SK-N-SH treated with all-trans-retinoic acid at 6 μM for 48 hours (cell line): ENCODE measurements around the gene RAD54L2.

ENCODE experiments used
- ATAC-seq: fragments of 200-7000 bp; cut with Tn5 transposase; 3 replicates; pipeline ENCODE4 v1.9.1; 2020; ENCODE audit warnings: mild to moderate bottlenecking, moderate library complexity
- ARNTL ChIP-seq: fragments of 450-650 bp; formaldehyde crosslinking; IDR thresholded peaks from 2 replicates; pipeline ENCODE4 v1.5.0; 2020; ENCODE audit warnings: low read depth, mild to moderate bottlenecking, moderate library complexity, borderline replicate concordance
- BACH2 ChIP-seq: fragments of 250-450 bp; sonication (Bioruptor Pico); IDR thresholded peaks from 2 replicates; pipeline ENCODE4 v1.9.0; 2021; ENCODE audit warnings: mild to moderate bottlenecking, borderline replicate concordance
- CSDC2 ChIP-seq: fragments of 250-450 bp; sonication (Bioruptor Pico); IDR thresholded peaks from 2 replicates; pipeline ENCODE4 v1.5.0; 2020; ENCODE audit warnings: mild to moderate bottlenecking, moderate library complexity
- CSRNP3 ChIP-seq: fragments of 250-450 bp; sonication (Bioruptor Pico); IDR thresholded peaks from 2 replicates; pipeline ENCODE4 v1.5.1; 2021; ENCODE audit warnings: mild to moderate bottlenecking, moderate library complexity
- ESRRG ChIP-seq: fragments of 250-450 bp; sonication (Bioruptor Pico); IDR thresholded peaks from 2 replicates; pipeline ENCODE4 v1.6.1; 2021; ENCODE audit warnings: mild to moderate bottlenecking
- GLIS3 ChIP-seq: fragments of 250-450 bp; sonication (Bioruptor Pico); IDR thresholded peaks from 2 replicates; pipeline ENCODE4 v1.5.0; 2020; ENCODE audit warnings: mild to moderate bottlenecking, moderate library complexity
- ISL1 ChIP-seq: fragments of 250-450 bp; sonication (Bioruptor Pico); IDR thresholded peaks from 2 replicates; pipeline ENCODE4 v2.1.2; 2022; ENCODE audit warnings: mild to moderate bottlenecking, moderate library complexity
- OSR1 ChIP-seq: fragments of 250-450 bp; sonication (Bioruptor Pico); IDR thresholded peaks from 2 replicates; pipeline ENCODE4 v1.8.0; 2022; ENCODE audit warnings: moderate library complexity, mild to moderate bottlenecking, inconsistent platforms
- PATZ1 ChIP-seq: fragments of 250-450 bp; sonication (Bioruptor Pico); IDR thresholded peaks from 2 replicates; pipeline ENCODE4 v1.8.0; 2020; ENCODE audit warnings: mild to moderate bottlenecking, moderate library complexity, borderline replicate concordance
- PPARA ChIP-seq: fragments of 250-450 bp; sonication (Bioruptor Pico); IDR thresholded peaks from 2 replicates; pipeline ENCODE4 v1.5.0; 2020; ENCODE audit warnings: mild to moderate bottlenecking, borderline replicate concordance
- RARB ChIP-seq: fragments of 250-450 bp; sonication (Bioruptor Pico); IDR thresholded peaks from 2 replicates; pipeline ENCODE4 v1.8.0; 2021; ENCODE audit warnings: mild to moderate bottlenecking, moderate library complexity
- SNAI2 ChIP-seq: fragments of 250-450 bp; sonication (Bioruptor Pico); IDR thresholded peaks from 2 replicates; pipeline ENCODE4 v1.5.0; 2020; ENCODE audit warnings: mild to moderate bottlenecking, moderate library complexity
- TCF4 ChIP-seq: fragments of 250-450 bp; sonication (Bioruptor Pico); IDR thresholded peaks from 2 replicates; pipeline ENCODE4 v1.8.0; 2021; ENCODE audit warnings: mild to moderate bottlenecking, moderate library complexity, borderline replicate concordance
- TOX ChIP-seq: fragments of 250-450 bp; sonication (Bioruptor Pico); IDR thresholded peaks from 2 replicates; pipeline ENCODE4 v1.8.0; 2021; ENCODE audit warnings: mild to moderate bottlenecking, moderate library complexity, borderline replicate concordance
- ZC3H10 ChIP-seq: fragments of 250-450 bp; sonication (Bioruptor Pico); IDR thresholded peaks from 2 replicates; pipeline ENCODE4 v1.5.1; 2021; ENCODE audit warnings: mild to moderate bottlenecking, moderate library complexity
- ZFP3 ChIP-seq: fragments of 250-450 bp; sonication (Bioruptor Pico); IDR thresholded peaks from 2 replicates; pipeline ENCODE4 v1.5.0; 2020; ENCODE audit warnings: mild to moderate bottlenecking, moderate library complexity
- ZFP30 ChIP-seq: fragments of 450-650 bp; formaldehyde crosslinking; IDR thresholded peaks from 2 replicates; pipeline ENCODE4 v1.5.0; 2022; ENCODE audit warnings: mild to moderate bottlenecking, moderate library complexity
- ZNF565 ChIP-seq: fragments of 450-650 bp; formaldehyde crosslinking; conservative IDR thresholded peaks from 2 replicates; pipeline ENCODE4 v1.5.0; 2020; ENCODE audit warnings: low read depth, mild to moderate bottlenecking, moderate library complexity
- ZNF70 ChIP-seq: fragments of 450-650 bp; formaldehyde crosslinking; IDR thresholded peaks from 2 replicates; pipeline ENCODE4 v1.5.0; 2020; ENCODE audit warnings: mild to moderate bottlenecking, moderate library complexity
- ZNF8 ChIP-seq: fragments of 450-650 bp; formaldehyde crosslinking; IDR thresholded peaks from 2 replicates; pipeline ENCODE4 v1.5.0; 2020; ENCODE audit warnings: mild to moderate bottlenecking, moderate library complexity
- TF ChIP-seq, protein P1 (sequence below): fragments of 250-450 bp; sonication (Bioruptor Pico); IDR thresholded peaks from 2 replicates; pipeline ENCODE4 v1.5.0; 2020; ENCODE audit warnings: mild to moderate bottlenecking, moderate library complexity
- TF ChIP-seq, protein P2 (sequence below): fragments of 250-450 bp; sonication (Bioruptor Pico); IDR thresholded peaks from 2 replicates; pipeline ENCODE4 v1.8.0; 2021; ENCODE audit warnings: low read depth, mild to moderate bottlenecking, moderate library complexity, borderline replicate concordance
- TF ChIP-seq, protein P3 (sequence below): fragments of 250-450 bp; sonication (Bioruptor Pico); IDR thresholded peaks from 2 replicates; pipeline ENCODE4 v1.5.1; 2020; ENCODE audit warnings: low read depth, mild to moderate bottlenecking, moderate library complexity

Gene RAD54L2

DNA sequence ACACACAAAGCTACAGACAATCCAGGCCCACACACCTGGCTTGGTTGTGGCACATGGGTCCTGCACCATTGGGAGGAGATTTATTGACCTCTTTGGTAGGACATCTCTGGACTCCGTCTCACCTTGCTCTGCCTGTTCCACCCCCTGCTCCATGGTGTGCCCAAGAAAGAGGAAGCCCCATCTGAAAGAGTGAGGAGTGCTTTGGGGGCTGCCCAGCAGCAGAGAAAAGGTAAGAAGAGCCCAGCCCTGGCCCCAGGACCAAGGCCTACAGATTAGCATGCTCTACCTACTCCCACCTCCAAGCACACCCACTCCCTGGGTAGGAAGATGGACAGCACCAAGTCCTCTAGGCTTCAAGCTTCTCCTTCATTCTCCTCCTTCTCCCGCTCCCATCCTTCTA, 35.5 kb upstream of the RAD54L2 start:
- no peak for ATAC-seq
- TF ChIP-seq TOX (CRISPR knock-in tag) (no peak), RARB (CRISPR knock-in tag) (no peak), ZFP30 (no peak), GLIS3 (CRISPR knock-in tag) (no peak), ESRRG (CRISPR knock-in tag) (no peak), ISL1 (CRISPR knock-in tag) (no peak), OSR1 (CRISPR knock-in tag) (no peak), CSDC2 (CRISPR knock-in tag) (no peak), BACH2 (CRISPR knock-in tag) (no peak), ZFP3 (CRISPR knock-in tag) (no peak)
- TF ChIP-seq, all 23 proteins: peak for 0

GRCh38 chr3:51508255-51508654, 30.3 kb upstream of the RAD54L2 start:
- TF ChIP-seq ISL1 (CRISPR knock-in tag) (no peak), PPARA (CRISPR knock-in tag) (no peak), RARB (CRISPR knock-in tag) (no peak), CSRNP3 (no peak), ESRRG (CRISPR knock-in tag) (no peak), ZNF70 (no peak), ZC3H10 (no peak), ZNF8 (CRISPR knock-in tag) (no peak), GLIS3 (CRISPR knock-in tag) (no peak)
- TF ChIP-seq, protein P1, sequence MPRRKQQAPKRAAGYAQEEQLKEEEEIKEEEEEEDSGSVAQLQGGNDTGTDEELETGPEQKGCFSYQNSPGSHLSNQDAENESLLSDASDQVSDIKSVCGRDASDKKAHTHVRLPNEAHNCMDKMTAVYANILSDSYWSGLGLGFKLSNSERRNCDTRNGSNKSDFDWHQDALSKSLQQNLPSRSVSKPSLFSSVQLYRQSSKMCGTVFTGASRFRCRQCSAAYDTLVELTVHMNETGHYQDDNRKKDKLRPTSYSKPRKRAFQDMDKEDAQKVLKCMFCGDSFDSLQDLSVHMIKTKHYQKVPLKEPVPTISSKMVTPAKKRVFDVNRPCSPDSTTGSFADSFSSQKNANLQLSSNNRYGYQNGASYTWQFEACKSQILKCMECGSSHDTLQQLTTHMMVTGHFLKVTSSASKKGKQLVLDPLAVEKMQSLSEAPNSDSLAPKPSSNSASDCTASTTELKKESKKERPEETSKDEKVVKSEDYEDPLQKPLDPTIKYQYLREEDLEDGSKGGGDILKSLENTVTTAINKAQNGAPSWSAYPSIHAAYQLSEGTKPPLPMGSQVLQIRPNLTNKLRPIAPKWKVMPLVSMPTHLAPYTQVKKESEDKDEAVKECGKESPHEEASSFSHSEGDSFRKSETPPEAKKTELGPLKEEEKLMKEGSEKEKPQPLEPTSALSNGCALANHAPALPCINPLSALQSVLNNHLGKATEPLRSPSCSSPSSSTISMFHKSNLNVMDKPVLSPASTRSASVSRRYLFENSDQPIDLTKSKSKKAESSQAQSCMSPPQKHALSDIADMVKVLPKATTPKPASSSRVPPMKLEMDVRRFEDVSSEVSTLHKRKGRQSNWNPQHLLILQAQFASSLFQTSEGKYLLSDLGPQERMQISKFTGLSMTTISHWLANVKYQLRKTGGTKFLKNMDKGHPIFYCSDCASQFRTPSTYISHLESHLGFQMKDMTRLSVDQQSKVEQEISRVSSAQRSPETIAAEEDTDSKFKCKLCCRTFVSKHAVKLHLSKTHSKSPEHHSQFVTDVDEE = no peak
- no peak for ATAC-seq

- no peak for ATAC-seq
- TF ChIP-seq ZFP30 (no peak), RARB (CRISPR knock-in tag) (no peak), SNAI2 (CRISPR knock-in tag) (no peak), TOX (CRISPR knock-in tag) (no peak), TCF4 (CRISPR knock-in tag) (no peak), ZC3H10 (no peak), ARNTL (no peak), ZNF565 (no peak), ZFP3 (CRISPR knock-in tag) (no peak)
Observed at GRCh38 chr3:51510996-51511395, 27.5 kb upstream of the RAD54L2 start.

- ATAC-seq = no peak
- TF ChIP-seq, protein P2, sequence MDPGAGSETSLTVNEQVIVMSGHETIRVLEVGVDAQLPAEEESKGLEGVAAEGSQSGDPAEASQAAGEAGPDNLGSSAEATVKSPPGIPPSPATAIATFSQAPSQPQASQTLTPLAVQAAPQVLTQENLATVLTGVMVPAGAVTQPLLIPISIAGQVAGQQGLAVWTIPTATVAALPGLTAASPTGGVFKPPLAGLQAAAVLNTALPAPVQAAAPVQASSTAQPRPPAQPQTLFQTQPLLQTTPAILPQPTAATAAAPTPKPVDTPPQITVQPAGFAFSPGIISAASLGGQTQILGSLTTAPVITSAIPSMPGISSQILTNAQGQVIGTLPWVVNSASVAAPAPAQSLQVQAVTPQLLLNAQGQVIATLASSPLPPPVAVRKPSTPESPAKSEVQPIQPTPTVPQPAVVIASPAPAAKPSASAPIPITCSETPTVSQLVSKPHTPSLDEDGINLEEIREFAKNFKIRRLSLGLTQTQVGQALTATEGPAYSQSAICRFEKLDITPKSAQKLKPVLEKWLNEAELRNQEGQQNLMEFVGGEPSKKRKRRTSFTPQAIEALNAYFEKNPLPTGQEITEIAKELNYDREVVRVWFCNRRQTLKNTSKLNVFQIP = no peak
- TF ChIP-seq ARNTL = no peak
- no peak for TF ChIP-seq TOX (CRISPR knock-in tag)
- TF ChIP-seq ZNF8 (CRISPR knock-in tag) = no peak
- TF ChIP-seq, protein P3, sequence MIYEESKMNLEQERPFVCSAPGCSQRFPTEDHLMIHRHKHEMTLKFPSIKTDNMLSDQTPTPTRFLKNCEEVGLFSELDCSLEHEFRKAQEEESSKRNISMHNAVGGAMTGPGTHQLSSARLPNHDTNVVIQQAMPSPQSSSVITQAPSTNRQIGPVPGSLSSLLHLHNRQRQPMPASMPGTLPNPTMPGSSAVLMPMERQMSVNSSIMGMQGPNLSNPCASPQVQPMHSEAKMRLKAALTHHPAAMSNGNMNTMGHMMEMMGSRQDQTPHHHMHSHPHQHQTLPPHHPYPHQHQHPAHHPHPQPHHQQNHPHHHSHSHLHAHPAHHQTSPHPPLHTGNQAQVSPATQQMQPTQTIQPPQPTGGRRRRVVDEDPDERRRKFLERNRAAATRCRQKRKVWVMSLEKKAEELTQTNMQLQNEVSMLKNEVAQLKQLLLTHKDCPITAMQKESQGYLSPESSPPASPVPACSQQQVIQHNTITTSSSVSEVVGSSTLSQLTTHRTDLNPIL (CRISPR knock-in tag) = no peak
- TF ChIP-seq SNAI2 (CRISPR knock-in tag) = no peak
Observed at GRCh38 chr3:51514210-51514609, 24.3 kb upstream of the RAD54L2 start.

DNA sequence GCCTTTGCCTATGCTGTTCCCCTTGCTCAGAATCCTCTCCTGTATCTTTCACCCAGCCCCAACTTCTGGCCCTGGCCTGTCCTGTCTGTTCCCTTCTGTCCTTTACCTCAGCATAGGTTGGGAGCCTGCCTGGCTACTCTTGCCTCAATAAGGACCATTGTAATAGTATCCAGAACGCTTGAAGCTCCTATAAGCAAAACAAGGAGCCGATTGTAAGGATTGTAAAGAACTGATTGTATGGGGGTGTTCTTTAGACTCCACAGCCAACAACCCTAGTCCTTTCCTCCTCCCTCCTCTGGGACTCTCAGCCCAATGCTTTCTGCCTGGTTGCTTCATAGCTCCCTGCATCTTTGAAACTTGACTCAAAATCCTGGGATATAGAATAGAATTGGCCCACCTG, 18.7 kb upstream of the RAD54L2 start:
- ATAC-seq = no peak
- TF ChIP-seq RARB (CRISPR knock-in tag) (no peak), ISL1 (CRISPR knock-in tag) (no peak), TOX (CRISPR knock-in tag) (no peak), PATZ1 (CRISPR knock-in tag) (no peak), ESRRG (CRISPR knock-in tag) (no peak), ZNF8 (CRISPR knock-in tag) (no peak), GLIS3 (CRISPR knock-in tag) (no peak), ARNTL (no peak), SNAI2 (CRISPR knock-in tag) (no peak), CSDC2 (CRISPR knock-in tag) (no peak), TCF4 (CRISPR knock-in tag) (no peak), ZFP30 (no peak), ZNF565 (no peak)
- TF ChIP-seq, protein P3 (CRISPR knock-in tag) = no peak
